Inflammatory macrophage treated with lipopolysaccharide for 4 hours (primary cell): ENCODE data around the gene MAFB.

Experiments
- DNase-seq: peaks from one replicate; pipeline ENCODE4 v3.0.0-alpha.2; 2020

Gene MAFB

GRCh38 chr20:40654876-40655275, 34.2 kb downstream of the MAFB start:
- DNase-seq, result no peak

- no peak for DNase-seq
These were observed 36.5 kb downstream of the MAFB start for GRCh38 chr20:40652441-40652987.

- DNase-seq, result peak; percentile 53
These were observed 37.9 kb downstream of the MAFB start for GRCh38 chr20:40651151-40651550.

- DNase-seq, result no peak
These were observed 38.3 kb downstream of the MAFB start for GRCh38 chr20:40650707-40651106.

- DNase-seq, result no peak
These were observed 40.6 kb downstream of the MAFB start for GRCh38 chr20:40648210-40649072.

- no peak for DNase-seq
These were observed 42.2 kb downstream of the MAFB start for GRCh38 chr20:40646813-40647212.

GRCh38 chr20:40646361-40646760, 42.7 kb downstream of the MAFB start:
- no peak for DNase-seq

GRCh38 chr20:40644863-40645262, 44.2 kb downstream of the MAFB start:
- no peak for DNase-seq

GRCh38 chr20:40643891-40644290, 45.1 kb downstream of the MAFB start:
- no peak for DNase-seq

GRCh38 chr20:40641809-40642208, 47.2 kb downstream of the MAFB start:
- DNase-seq, result no peak

- DNase-seq, result peak; percentile 80
These were observed 47.8 kb downstream of the MAFB start for GRCh38 chr20:40641202-40641601.

GRCh38 chr20:40640667-40641066, 48.4 kb downstream of the MAFB start:
- DNase-seq, result no peak

GRCh38 chr20:40639676-40640355, 49.2 kb downstream of the MAFB start:
- DNase-seq, result peak; percentile 40

GRCh38 chr20:40639132-40639531, 49.9 kb downstream of the MAFB start:
- no peak for DNase-seq

- no peak for DNase-seq
These were observed 50.6 kb downstream of the MAFB start for GRCh38 chr20:40638414-40638813.

- no peak for DNase-seq
These were observed 51.9 kb downstream of the MAFB start for GRCh38 chr20:40637176-40637575.

GRCh38 chr20:40636486-40636885, 52.5 kb downstream of the MAFB start:
- DNase-seq, result no peak

- DNase-seq, result no peak
These were observed 53.1 kb downstream of the MAFB start for GRCh38 chr20:40635971-40636370.
